Smooth muscle cell (in vitro differentiated cells): ENCODE measurements around the gene BICDL1. TPM values are rescaled to one million over a fixed set of nuclear protein-coding genes. Genes with fewer than 3 reads are reported as not detected.

Source experiments
- DNase-seq: peaks from one replicate; lab custom pipeline; 2025; ENCODE audit not compliant: unreplicated experiment; lab: John Stamatoyannopoulos, UW
- H2AFZ ChIP-seq: fragments of 200-600 bp; sonication (generic); 2 replicates; pipeline ENCODE4 v1.6.0; 2016; ENCODE audit warnings: antibody characterized with exemption, low read depth, mild to moderate bottlenecking
- H3F3A ChIP-seq: fragments of 200-600 bp; sonication (generic); 2 replicates; pipeline ENCODE4 v1.6.0; 2017; ENCODE audit warnings: antibody characterized with exemption, low read depth
- H3K27ac ChIP-seq: fragments of 200-600 bp; sonication (generic); 2 replicates; pipeline ENCODE4 v1.5.1; 2016; ENCODE audit warnings: low read depth, mild to moderate bottlenecking
- H3K27me3 ChIP-seq: fragments of 200-600 bp; sonication (generic); 2 replicates; pipeline ENCODE4 v1.6.1; 2016; ENCODE audit warnings: low read depth, mild to moderate bottlenecking
- H3K36me3 ChIP-seq: fragments of 200-600 bp; sonication (generic); 2 replicates; pipeline ENCODE4 v1.5.1; 2016; ENCODE audit warnings: low read depth
- H3K4me1 ChIP-seq: fragments of 200-600 bp; sonication (generic); 2 replicates; pipeline ENCODE4 v1.5.1; 2016; ENCODE audit warnings: low read depth
- H3K4me2 ChIP-seq: fragments of 200-600 bp; sonication (generic); 2 replicates; pipeline ENCODE4 v1.6.0; 2016; ENCODE audit warnings: mild to moderate bottlenecking
- H3K4me3 ChIP-seq: fragments of 200-600 bp; sonication (generic); 2 replicates; pipeline ENCODE4 v1.5.1; 2016; ENCODE audit warnings: mild to moderate bottlenecking
- H3K79me2 ChIP-seq: fragments of 200-600 bp; sonication (generic); 2 replicates; pipeline ENCODE4 v1.6.0; 2016; ENCODE audit warnings: low read depth, mild to moderate bottlenecking
- H3K9ac ChIP-seq: fragments of 200-600 bp; sonication (generic); 2 replicates; pipeline ENCODE4 v1.6.0; 2016; ENCODE audit warnings: low read depth
- H3K9me3 ChIP-seq: fragments of 200-600 bp; sonication (generic); replicated peaks from 2 replicates; pipeline ENCODE4 v1.5.1; 2016; ENCODE audit warnings: low read depth
- H4K20me1 ChIP-seq: fragments of 200-600 bp; sonication (generic); 2 replicates; pipeline ENCODE4 v1.6.0; 2016; ENCODE audit warnings: low read depth
- WGBS: methylation state at CpG from one replicate; pipeline ENCODE4 v1.1.7; 2016; ENCODE audit warnings: low lambda C conversion rate; 5-methylcytosine and 5-hydroxymethylcytosine counted together
- polyA plus RNA-seq: library from polyadenylated mRNA; unstranded; fragments of >200 nt; fragmentation: Nextera tagmentation; extraction: Ambion mirVana; gene quantifications from 2 replicates; pipeline ENCODE4 v1.2.1, GENCODE V29; 2016
- total RNA-seq: library from RNA; depleted of rRNA; stranded (reverse); fragments of >200 nt; gene quantifications from 2 replicates; pipeline ENCODE4 v1.2.3, GENCODE V29; 2014
- TF ChIP-seq, protein P1 (sequence below): fragments of 200-600 bp; sonication (generic); IDR thresholded peaks from 2 replicates; pipeline ENCODE4 v1.5.1; 2017; ENCODE audit warnings: borderline replicate concordance, mild to moderate bottlenecking, antibody characterized with exemption; ENCODE audit not compliant: insufficient read depth, poor library complexity, severe bottlenecking

The BICDL1 gene
- total and polyA plus RNA-seq, 2 experiments from 2014 or later: 0.43 to 1.7 TPM

DNA sequence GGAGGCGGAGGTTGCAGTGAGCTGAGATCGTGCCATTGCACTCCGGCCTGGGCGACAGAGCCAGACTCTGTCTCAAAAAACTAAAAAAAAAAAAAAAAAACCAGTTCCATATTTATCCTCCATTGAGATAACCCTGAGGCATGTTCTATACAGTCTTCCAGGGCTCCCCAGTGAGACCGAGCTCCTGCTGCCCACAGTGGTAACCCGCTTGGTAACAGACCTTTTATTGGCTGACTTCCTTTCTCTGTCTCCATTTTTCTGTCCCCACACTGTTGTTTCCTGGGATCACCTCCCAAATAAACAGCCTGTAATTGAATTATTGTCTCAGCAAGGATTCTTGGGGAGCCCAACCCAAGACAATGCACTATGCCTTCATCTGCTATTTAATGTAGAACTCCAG lies 42.8 kb upstream of the BICDL1 start:
- Histone ChIP-seq H3K9me3 (no peaks in the 10 kb centered on the region), H3K27ac (no peak overlapping the region), H3K79me2 (no peaks in the 10 kb centered on the region), H3K36me3 (no peaks in the 10 kb centered on the region), H3K4me3 (no peak overlapping the region), H3K27me3 (no peaks in the 10 kb centered on the region), H3K4me1 (no peaks in the 10 kb centered on the region), H3F3A (no peaks in the 10 kb centered on the region), H3K4me2 (no peak overlapping the region), H2AFZ (no peak overlapping the region), H3K9ac (no peak overlapping the region), H4K20me1 (no peaks in the 10 kb centered on the region)
- no peak for DNase-seq
- WGBS: 96% methylated on average over 2 of the region's 6 CpGs
- TF ChIP-seq, protein P1, sequence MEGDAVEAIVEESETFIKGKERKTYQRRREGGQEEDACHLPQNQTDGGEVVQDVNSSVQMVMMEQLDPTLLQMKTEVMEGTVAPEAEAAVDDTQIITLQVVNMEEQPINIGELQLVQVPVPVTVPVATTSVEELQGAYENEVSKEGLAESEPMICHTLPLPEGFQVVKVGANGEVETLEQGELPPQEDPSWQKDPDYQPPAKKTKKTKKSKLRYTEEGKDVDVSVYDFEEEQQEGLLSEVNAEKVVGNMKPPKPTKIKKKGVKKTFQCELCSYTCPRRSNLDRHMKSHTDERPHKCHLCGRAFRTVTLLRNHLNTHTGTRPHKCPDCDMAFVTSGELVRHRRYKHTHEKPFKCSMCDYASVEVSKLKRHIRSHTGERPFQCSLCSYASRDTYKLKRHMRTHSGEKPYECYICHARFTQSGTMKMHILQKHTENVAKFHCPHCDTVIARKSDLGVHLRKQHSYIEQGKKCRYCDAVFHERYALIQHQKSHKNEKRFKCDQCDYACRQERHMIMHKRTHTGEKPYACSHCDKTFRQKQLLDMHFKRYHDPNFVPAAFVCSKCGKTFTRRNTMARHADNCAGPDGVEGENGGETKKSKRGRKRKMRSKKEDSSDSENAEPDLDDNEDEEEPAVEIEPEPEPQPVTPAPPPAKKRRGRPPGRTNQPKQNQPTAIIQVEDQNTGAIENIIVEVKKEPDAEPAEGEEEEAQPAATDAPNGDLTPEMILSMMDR: no peak

GRCh38 chr12:119949145-119949544 lies 39.9 kb upstream of the BICDL1 start:
- no peaks in the 10 kb centered on the region for H3F3A ChIP-seq
- no peak for DNase-seq
- H2AFZ ChIP-seq: no peak overlapping the region
- no peaks in the 10 kb centered on the region for H3K4me1 ChIP-seq
- no peaks in the 10 kb centered on the region for H3K9me3 ChIP-seq
- 85% methylated on average over 10 of the region's 10 CpGs for WGBS
- no peaks in the 10 kb centered on the region for H4K20me1 ChIP-seq
- TF ChIP-seq, protein P1: no peak
- no peaks in the 10 kb centered on the region for H3K27me3 ChIP-seq
- H3K4me3 ChIP-seq: no peak overlapping the region
- no peak overlapping the region for H3K4me2 ChIP-seq
- no peak overlapping the region for H3K27ac ChIP-seq
- no peak overlapping the region for H3K9ac ChIP-seq
- no peaks in the 10 kb centered on the region for H3K79me2 ChIP-seq
- no peaks in the 10 kb centered on the region for H3K36me3 ChIP-seq

DNA sequence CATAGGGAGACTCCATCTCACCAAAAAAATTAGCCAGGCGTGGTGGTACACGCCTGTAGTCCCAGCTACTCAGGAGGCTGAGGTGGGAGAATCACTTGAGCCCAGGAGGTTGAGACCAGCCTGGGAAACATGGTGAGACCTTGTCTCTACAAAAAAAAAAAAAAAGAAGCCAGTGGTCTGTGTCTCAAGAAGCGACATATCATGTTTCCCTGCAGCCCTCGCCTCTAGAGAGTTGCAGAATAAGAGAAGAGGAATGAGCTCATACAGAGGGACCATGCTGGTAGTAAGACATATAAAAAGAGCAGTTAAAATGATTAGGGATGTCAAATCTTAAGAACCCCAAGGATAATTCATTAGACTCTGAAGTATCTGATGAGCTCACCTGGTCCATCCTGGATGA lies 39.4 kb upstream of the BICDL1 start:
- Histone ChIP-seq H3K9me3 (no peaks in the 10 kb centered on the region), H3K4me1 (no peaks in the 10 kb centered on the region)
- WGBS: 84% methylated on average over 4 of the region's 4 CpGs

DNA sequence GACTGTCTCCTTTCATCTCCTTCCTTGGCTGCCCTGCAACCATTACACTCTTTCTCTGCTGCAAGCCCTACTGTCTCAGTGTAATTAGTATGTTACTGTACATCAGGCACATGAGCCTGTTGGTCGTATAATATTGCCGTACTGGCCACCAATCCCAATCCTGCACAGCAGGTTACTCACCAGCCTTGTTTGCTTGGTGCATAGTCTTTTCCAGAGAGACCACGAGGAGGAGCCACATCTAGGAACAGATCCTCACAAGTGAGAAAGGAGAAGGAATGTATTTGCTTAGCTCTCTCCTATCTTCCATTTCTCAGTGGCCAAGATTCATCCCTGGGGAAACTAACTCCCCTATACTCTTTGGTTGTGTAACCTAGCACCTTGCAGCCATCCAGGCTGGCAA lies 33.0 kb upstream of the BICDL1 start:
- H3K4me1 ChIP-seq: no peaks in the 10 kb centered on the region
- TF ChIP-seq, protein P1: no peak
- no peak overlapping the region for H3K4me2 ChIP-seq
- no peaks in the 10 kb centered on the region for H4K20me1 ChIP-seq
- no peaks in the 10 kb centered on the region for H3K9me3 ChIP-seq
- no peak overlapping the region for H2AFZ ChIP-seq
- 76% methylated on average over 3 of the region's 3 CpGs for WGBS
- H3F3A ChIP-seq: no peaks in the 10 kb centered on the region
- H3K4me3 ChIP-seq: no peak overlapping the region
- H3K9ac ChIP-seq: no peak overlapping the region
- H3K36me3 ChIP-seq: no peaks in the 10 kb centered on the region
- no peak for DNase-seq
- H3K79me2 ChIP-seq: no peaks in the 10 kb centered on the region
- H3K27me3 ChIP-seq: no peaks in the 10 kb centered on the region
- H3K27ac ChIP-seq: no peak overlapping the region

More for the DNA sequence above, 39.4 kb upstream of the BICDL1 start:
- DNase-seq: no peak
- TF ChIP-seq, protein P1: no peak
- H2AFZ ChIP-seq: no peak overlapping the region
- H3K4me2 ChIP-seq: no peak overlapping the region
- no peak overlapping the region for H3K27ac ChIP-seq
- H3K27me3 ChIP-seq: no peaks in the 10 kb centered on the region
- no peaks in the 10 kb centered on the region for H3K36me3 ChIP-seq
- no peaks in the 10 kb centered on the region for H3K79me2 ChIP-seq
- no peaks in the 10 kb centered on the region for H3F3A ChIP-seq
- no peak overlapping the region for H3K4me3 ChIP-seq
- no peak overlapping the region for H3K9ac ChIP-seq
- H4K20me1 ChIP-seq: no peaks in the 10 kb centered on the region
